ENCODE data around the gene HOXD8.

The HOXD8 gene

GRCh38 chr2:176174824-176175708 is 45.6 kb downstream of the HOXD8 start:
- no peak for DNase-seq

DNA sequence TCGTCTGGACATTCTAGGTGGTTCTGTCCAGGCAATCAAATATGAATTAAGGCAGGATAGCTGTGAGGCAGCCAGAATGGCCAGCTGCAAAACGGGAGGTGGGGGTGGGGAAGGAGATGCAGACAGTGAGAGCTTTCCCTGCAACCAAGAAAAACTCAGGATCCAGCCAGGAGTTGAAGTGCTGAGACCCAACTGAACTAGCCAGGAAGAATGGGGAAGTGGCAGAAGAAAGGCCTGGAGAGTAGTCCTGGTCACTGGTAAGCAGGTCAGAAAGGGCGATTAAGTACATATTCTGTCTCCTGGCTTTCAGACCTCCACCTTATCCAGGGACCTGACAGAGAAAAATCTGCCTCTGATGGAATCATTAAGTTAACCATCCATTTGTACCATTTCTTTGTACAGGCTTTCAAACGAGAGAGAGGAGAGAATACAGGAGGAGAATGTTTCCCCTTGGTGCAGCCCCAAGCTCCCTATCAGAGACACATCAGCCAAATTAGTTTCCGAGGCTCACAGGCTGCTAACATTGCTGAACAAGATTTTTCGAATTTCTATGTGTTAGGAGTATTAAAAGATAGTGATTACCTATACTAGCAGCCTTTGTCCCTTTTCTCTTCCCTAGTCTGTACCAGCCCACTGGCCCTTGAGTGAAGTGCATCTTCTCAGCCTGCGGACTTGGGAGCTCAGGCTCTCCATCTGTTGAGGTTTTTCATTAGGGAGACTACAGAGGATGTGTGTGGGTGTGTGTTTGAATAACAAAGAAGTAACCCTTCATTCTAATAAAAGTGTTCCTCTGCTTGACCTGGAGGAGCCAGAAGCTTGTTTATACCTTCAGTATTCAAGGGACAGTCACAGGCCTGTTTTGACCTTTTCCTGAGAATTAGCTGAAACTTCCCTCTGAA is 46.5 kb downstream of the HOXD8 start:
- no peak for DNase-seq

DNA sequence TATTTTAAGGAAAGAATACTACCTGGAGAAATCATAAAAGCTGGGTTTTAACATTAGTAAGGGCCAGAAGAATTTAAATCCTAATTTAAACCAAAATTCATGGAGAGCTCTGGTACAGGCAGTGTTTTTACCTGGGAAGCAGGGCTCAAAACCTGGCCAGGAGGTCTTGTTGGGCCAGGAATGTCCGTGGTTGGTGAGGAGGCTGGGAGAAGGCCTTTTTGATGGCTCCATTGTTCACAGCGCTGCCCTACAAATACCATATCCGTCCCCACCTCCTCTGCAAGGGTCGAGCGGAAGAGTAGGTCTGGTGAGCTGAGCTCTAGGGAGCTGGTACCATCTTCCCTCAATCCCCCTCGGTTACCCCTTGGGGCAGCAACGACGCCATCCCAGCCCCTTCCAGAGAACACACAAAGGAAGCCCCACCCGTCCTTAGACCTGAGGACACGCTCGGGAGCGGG is 48.1 kb downstream of the HOXD8 start:
- no peak for DNase-seq

DNA sequence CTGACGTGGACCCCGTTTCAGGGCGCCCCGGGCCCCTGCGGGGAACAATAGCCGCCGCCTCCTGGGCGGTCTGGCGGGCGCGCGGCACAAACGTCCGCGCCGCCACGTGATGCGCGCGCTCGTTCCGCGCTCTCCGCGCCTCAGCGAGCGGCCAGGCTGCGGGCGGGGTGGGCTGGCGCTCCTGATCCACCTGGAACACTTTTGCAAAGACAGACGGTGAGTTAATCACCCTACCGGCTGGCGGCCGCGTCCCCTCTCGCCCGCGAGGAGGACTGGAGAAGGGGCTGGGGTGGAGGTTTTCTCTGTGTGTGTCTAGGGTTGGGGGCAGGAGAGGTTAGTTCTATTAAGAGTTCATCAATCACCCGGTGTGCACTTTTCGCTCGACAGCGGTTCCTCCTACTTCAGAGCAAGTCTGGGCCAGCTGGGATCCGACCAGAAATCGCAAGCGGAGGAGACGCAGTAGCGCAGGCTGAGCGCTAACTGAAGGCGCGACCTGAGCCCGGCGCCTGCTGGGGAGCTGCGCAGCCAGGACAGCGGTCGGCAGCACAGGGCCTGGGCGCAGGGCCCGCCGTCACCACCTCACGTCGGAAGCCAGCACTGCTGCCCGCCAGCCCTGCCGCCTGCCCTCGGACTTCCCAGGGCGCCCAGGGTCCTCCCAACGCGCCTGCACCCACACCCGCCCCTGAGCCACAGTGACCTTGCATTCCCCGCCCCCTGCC is 48.7 kb downstream of the HOXD8 start:
- no peak for DNase-seq

DNA sequence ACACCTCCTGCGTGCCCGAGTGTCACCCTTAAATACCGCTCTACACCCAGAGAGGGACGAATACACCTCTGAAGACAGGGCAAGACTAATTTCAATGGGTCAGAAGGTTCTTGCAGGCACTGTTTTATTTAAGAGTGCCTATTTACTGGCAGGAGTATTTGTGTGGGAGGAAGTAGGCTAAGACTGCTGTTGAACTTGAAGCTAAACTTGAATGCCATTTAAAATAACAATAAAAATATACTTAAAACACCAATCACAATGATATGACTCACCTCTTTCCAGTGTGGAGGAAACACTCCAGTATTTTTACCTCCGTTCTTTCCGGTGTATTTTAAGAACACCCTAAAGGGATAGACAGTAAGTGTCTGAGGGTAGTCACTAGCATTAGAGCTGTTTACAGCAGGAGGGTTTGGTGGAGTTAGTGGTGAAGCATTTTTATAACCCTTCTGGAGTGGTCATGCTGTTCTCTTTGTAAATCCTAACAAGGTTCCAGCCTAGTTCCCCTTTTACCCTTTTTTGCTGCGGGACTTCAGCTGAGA is 49.3 kb downstream of the HOXD8 start:
- DNase-seq, result no peak

DNA sequence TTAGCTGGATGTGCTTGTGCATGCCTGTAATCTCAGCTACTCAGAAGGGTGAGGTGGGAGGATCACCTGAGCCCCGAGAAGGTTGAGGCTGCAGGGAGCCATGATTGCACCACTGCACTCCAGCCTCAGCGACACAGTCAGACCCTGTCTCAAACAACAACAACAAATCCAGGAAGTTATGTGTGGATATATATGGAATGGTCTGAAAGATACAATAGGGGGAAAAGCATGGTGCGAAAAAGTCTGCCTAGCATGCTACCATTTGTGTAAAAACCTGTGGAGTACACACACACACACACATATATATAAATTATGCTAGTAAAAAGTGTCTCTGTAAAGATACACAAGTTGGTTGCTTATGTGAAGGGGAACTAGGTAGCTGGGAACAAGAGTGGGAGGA is 52.0 kb downstream of the HOXD8 start:
- no peak for DNase-seq
